Heart left ventricle (tissue), 16 donors: Measurements from ENCODE around the gene MMP24. TPM values are rescaled to one million over a fixed set of nuclear protein-coding genes. Genes with fewer than 3 reads are reported as not detected.
"Not testable (repeated sequence)": the region's sequence is repeated elsewhere in the genome, so short reads cannot be mapped to it uniquely, and the experiment has no call there.

Experiments
- ATAC-seq, 4 donors: fragments of 200-7000 bp; cut with Tn5 transposase; one replicate each; pipeline ENCODE4 v1.9.1; 2020 to 2022; ENCODE audit warnings: moderate library complexity in 4 of 4, mild to moderate bottlenecking in 3 of 4, moderate number of reproducible peaks in 1 of 4
- DNase-seq, 5 donors: peaks; one replicate each; pipeline ENCODE4 v3.0.0-alpha.2; 2020
- H3K27ac ChIP-seq, 12 donors: fragments of 200-600 bp; sonication (generic) in 4 of 12; one replicate each; pipeline versions ENCODE4 v1.5.0 to v1.8.0; 2016 to 2022; ENCODE audit warnings: mild to moderate bottlenecking in 2 of 12
- H3K27me3 ChIP-seq, 9 donors: fragments of 200-600 bp; sonication (generic) in 2 of 9; one replicate each; pipeline versions ENCODE4 v1.5.1 to v1.8.0; 2016 to 2022; ENCODE audit warnings: mild to moderate bottlenecking in 3 of 9
- H3K36me3 ChIP-seq, 9 donors: fragments of 200-600 bp; sonication (generic) in 2 of 9; one replicate each; pipeline versions ENCODE4 v1.5.0 to v1.8.0; 2018 to 2022; ENCODE audit warnings: mild to moderate bottlenecking in 2 of 9
- H3K4me1 ChIP-seq, 12 donors: fragments of 200-600 bp; sonication (generic) in 4 of 12; one replicate each; pipeline versions ENCODE4 v1.5.0 to v1.8.0; 2016 to 2022; ENCODE audit warnings: mild to moderate bottlenecking in 3 of 12
- H3K4me3 ChIP-seq, 12 donors: fragments of 200-600 bp; sonication (generic) in 4 of 12; one replicate each; pipeline versions ENCODE4 v1.5.0 to v1.8.0; 2017 to 2022; ENCODE audit warnings: mild to moderate bottlenecking in 9 of 12, moderate library complexity in 4 of 12
- H3K9me3 ChIP-seq, 12 donors: fragments of 200-600 bp; sonication (generic) in 4 of 12; one replicate each; pipeline versions ENCODE4 v1.5.0 to v1.8.0; 2016 to 2022; ENCODE audit warnings: mild to moderate bottlenecking in 1 of 12
- POLR2A ChIP-seq, 2 donors: fragments of 450-650 bp; IDR thresholded peaks; one replicate each; pipeline ENCODE4 v1.6.1; 2017; ENCODE audit warnings: antibody characterized with exemption in 2 of 2, mild to moderate bottlenecking in 2 of 2, moderate library complexity in 2 of 2
- WGBS, 4 donors: extraction: QIAGEN DNeasy Blood & Tissue Kit in 2 of 4; methylation state at CpG; one replicate each; pipeline versions ENCODE4 v1.1.5 to v1.1.7; 2013 to 2018; 5-methylcytosine and 5-hydroxymethylcytosine counted together
- intact Hi-C, 10 donors: fragments of 100-400 bp; cut with DNase I; formaldehyde crosslinking; loops; one replicate each; pipeline versions ENCODE4 v1.11.1 to v1.14.2; 2022
- polyA plus RNA-seq, 2 donors: library from polyadenylated mRNA; stranded (reverse); fragments of 200-250 nt; gene quantifications; one replicate each; pipeline ENCODE4 v1.2.3, GENCODE V29; 2013
- total RNA-seq, 9 donors: library from RNA; depleted of rRNA in 2 of 9; stranded (reverse); fragments of >200 nt in 2 of 9; fragmentation: NEBNext Ultra II Directional in 3 of 9; extraction: Animal tissue kit (Norgen Biotek cat#: 25700) in 3 of 9; gene quantifications; one replicate each; pipeline versions ENCODE4 v1.1.0 to v1.2.4, GENCODE V29; 2016 to 2023
- TF ChIP-seq, protein P1 (sequence below), 12 donors: fragments of 200-600 bp; sonication (generic) in 4 of 12; IDR thresholded peaks; one replicate each; pipeline versions ENCODE4 v1.5.0 to v1.8.0; 2018 to 2022; ENCODE audit warnings: antibody characterized with exemption in 12 of 12, mild to moderate bottlenecking in 5 of 12
- donor health status: ischemic (EF 13 %, LVEDD 7.1; RV severe dilation, severe dysfunction).
- donor health status: healthy with polysubstance abuse.
- donor health status: DM: no; HTN: yes; CAD: no.
- donor health status: DM: no; HTN: no; CAD: no.
- donor health status: ischemic (EF 25% LVEDD 6.9; RV normal size, moderate dysfunction).
- donor health status: ischemic (EF 25% LVEDD 5.7; RV mildly dilated, moderate dysfunction).
- donor health status: healthy.
- donor health status: DM: yes; HTN: yes; CAD: no.
- donor health status: ischemic (EF 35%, LVEDD 5.7; RV mildly dilated, moderate dysfunction).
- donor health status: nonischemic (EF 11% LVEDD 7.7; RV severe dilation, severe dysfunction).
- donor health status: DM: yes; HTN: yes; CAD: no.
- donor health status: PGD.
- donor health status: ischemic (EF 29% LVEDD 5.4; RV normal size, mild dysfunction).
- donor health status: nonischemic (EF 23%, LVEDD 6.1; RV moderate dilation, normal function).

Gene MMP24
- total and polyA plus RNA-seq, 11 donors = 0.05 to 10.0 (median 0.25) TPM

- H3K36me3 ChIP-seq = no peaks in the 10 kb centered on the region
- TF ChIP-seq, protein P1, sequence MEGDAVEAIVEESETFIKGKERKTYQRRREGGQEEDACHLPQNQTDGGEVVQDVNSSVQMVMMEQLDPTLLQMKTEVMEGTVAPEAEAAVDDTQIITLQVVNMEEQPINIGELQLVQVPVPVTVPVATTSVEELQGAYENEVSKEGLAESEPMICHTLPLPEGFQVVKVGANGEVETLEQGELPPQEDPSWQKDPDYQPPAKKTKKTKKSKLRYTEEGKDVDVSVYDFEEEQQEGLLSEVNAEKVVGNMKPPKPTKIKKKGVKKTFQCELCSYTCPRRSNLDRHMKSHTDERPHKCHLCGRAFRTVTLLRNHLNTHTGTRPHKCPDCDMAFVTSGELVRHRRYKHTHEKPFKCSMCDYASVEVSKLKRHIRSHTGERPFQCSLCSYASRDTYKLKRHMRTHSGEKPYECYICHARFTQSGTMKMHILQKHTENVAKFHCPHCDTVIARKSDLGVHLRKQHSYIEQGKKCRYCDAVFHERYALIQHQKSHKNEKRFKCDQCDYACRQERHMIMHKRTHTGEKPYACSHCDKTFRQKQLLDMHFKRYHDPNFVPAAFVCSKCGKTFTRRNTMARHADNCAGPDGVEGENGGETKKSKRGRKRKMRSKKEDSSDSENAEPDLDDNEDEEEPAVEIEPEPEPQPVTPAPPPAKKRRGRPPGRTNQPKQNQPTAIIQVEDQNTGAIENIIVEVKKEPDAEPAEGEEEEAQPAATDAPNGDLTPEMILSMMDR (IDR thresholded peaks at IDR 0.05) = no peak
- TF ChIP-seq POLR2A (IDR thresholded peaks at IDR 0.05) = no peak
- H3K27ac ChIP-seq = no peak overlapping the region
- no peaks in the 10 kb centered on the region for H3K27me3 ChIP-seq
- no peak for DNase-seq
- intact Hi-C loops = no loop called here
- no peak overlapping the region for H3K4me3 ChIP-seq
- 62 to 72% (median 67%) methylated on average over 5 of the region's 5 CpGs for WGBS, 4 donors
- H3K9me3 ChIP-seq = peaks cover 0 to 10% (median 6%) of the 10 kb centered on the region in 12 donors
- peaks cover 0 to 10% (median 0%) of the 10 kb centered on the region in 12 donors for H3K4me1 ChIP-seq
- peak in 1 of 4 donors; percentile 33 for ATAC-seq
Observed at GRCh38 chr20:35191419-35192117, 34.9 kb upstream of the MMP24 start.

GRCh38 chr20:35192118-35192872 lies 34.2 kb upstream of the MMP24 start:
- no peak for ATAC-seq
- no peak for TF ChIP-seq POLR2A (IDR thresholded peaks at IDR 0.05)
- TF ChIP-seq, protein P1 (IDR thresholded peaks at IDR 0.05) = no peak
- Histone ChIP-seq H3K36me3 (no peaks in the 10 kb centered on the region), H3K27me3 (no peaks in the 10 kb centered on the region), H3K4me3 (no peak overlapping the region), H3K27ac (no peak overlapping the region), H3K9me3 (peaks cover 0 to 18% (median 8%) of the 10 kb centered on the region in 12 donors), H3K4me1 (peaks cover 0 to 10% (median 0%) of the 10 kb centered on the region in 12 donors)
- no peak for DNase-seq
- intact Hi-C loops = no loop called here
- WGBS, 4 donors = 37 to 43% (median 41%) methylated on average over 9 of the region's 9 CpGs

- H3K27ac ChIP-seq, intact Hi-C loops, ATAC-seq, DNase-seq, H3K4me1 ChIP-seq, H3K36me3 ChIP-seq, H3K27me3 ChIP-seq, H3K4me3 ChIP-seq: not testable (repeated sequence)
- H3K9me3 ChIP-seq = peaks cover 0 to 22% (median 8%) of the 10 kb centered on the region in 12 donors
- 92 to 96% (median 95%) methylated on average over 9 of the region's 9 CpGs for WGBS, 4 donors
Observed at GRCh38 chr20:35193031-35193791, 33.3 kb upstream of the MMP24 start.

GRCh38 chr20:35196313-35196712 lies 30.2 kb upstream of the MMP24 start:
- no peak for TF ChIP-seq POLR2A (IDR thresholded peaks at IDR 0.05)
- TF ChIP-seq, protein P1 (IDR thresholded peaks at IDR 0.05) = no peak
- intact Hi-C loops = no loop called here
- peaks cover 0 to 31% (median 8%) of the 10 kb centered on the region in 12 donors for H3K9me3 ChIP-seq
- ATAC-seq (no peak), DNase-seq (no peak)
- H3K27ac ChIP-seq = no peak overlapping the region
- H3K4me1 ChIP-seq = peaks cover 0 to 10% (median 0%) of the 10 kb centered on the region in 12 donors
- H3K4me3 ChIP-seq = no peak overlapping the region
- H3K36me3 ChIP-seq = peaks cover 0 to 8% (median 0%) of the 10 kb centered on the region in 9 donors
- no peaks in the 10 kb centered on the region for H3K27me3 ChIP-seq
